CD4-positive, alpha-beta T cell (primary cell): Measurements from ENCODE around the gene ERLEC1. TPM values are rescaled to one million over a fixed set of nuclear protein-coding genes. Genes with fewer than 3 reads are reported as not detected.

Experiments used
- ATAC-seq: fragments of 200-7000 bp; cut with Tn5 transposase; one replicate; pipeline ENCODE4 v1.10.0; 2022; ENCODE audit warnings: mild to moderate bottlenecking; ENCODE audit not compliant: poor library complexity
- CTCF ChIA-PET: fragments of 350-600 bp; sonication (Branson Sonifier 250); formaldehyde crosslinking; loops from one replicate; lab custom pipeline; 2021; ENCODE audit warnings: antibody characterized with exemption, inconsistent platforms; lab: Charles Lee
- POLR2A ChIA-PET: fragments of 350-600 bp; sonication (Branson Sonifier 250); formaldehyde crosslinking; loops from one replicate; lab custom pipeline; 2021; ENCODE audit warnings: antibody characterized with exemption, inconsistent platforms; lab: Charles Lee
- DNase-seq, 14 experiments: peaks; one replicate each; pipeline ENCODE4 v3.0.0-alpha.2; 2013 to 2020; ENCODE audit warnings: mixed read lengths in 2 of 14
- H3K27ac ChIP-seq, 2 donors: one replicate each; pipeline versions ENCODE4 v1.5.1 to v1.7.0; 2013; ENCODE audit warnings: low read length in 2 of 2, low read depth in 1 of 2, mild to moderate bottlenecking in 1 of 2
- H3K27me3 ChIP-seq, 2 experiments: 1 replicate in 1 of 2; 2 replicates in 1 of 2; pipeline versions ENCODE4 v1.6.1 to v1.7.0; 2013; ENCODE audit warnings: low read length in 2 of 2, control low read depth in 1 of 2, mild to moderate bottlenecking in 1 of 2, moderate library complexity in 1 of 2; ENCODE audit not compliant: insufficient read depth in 2 of 2, control insufficient read depth in 1 of 2
- H3K36me3 ChIP-seq: one replicate; pipeline ENCODE4 v1.6.1; 2013; ENCODE audit warnings: low read length, control low read depth; ENCODE audit not compliant: insufficient read depth
- H3K4me1 ChIP-seq: one replicate; pipeline ENCODE4 v1.6.1; 2013; ENCODE audit warnings: low read length, control low read depth; ENCODE audit not compliant: insufficient read depth
- H3K4me3 ChIP-seq: one replicate; pipeline ENCODE4 v1.5.1; 2013; ENCODE audit warnings: mild to moderate bottlenecking, low read length, moderate library complexity
- H3K9me3 ChIP-seq, 2 experiments: 1 replicate in 1 of 2; 2 replicates in 1 of 2; pipeline versions ENCODE4 v1.6.1 to v1.7.0; 2013; ENCODE audit warnings: low read length in 2 of 2, mild to moderate bottlenecking in 2 of 2, control low read depth in 1 of 2, moderate library complexity in 1 of 2; ENCODE audit not compliant: control insufficient read depth in 1 of 2, insufficient read depth in 1 of 2
- H3K27ac Mint-ChIP-seq: one replicate; pipeline ENCODE4 v1.8.0; 2020; ENCODE audit warnings: mixed read lengths
- H3K27me3 Mint-ChIP-seq: one replicate; pipeline ENCODE4 v1.8.0; 2021; ENCODE audit warnings: mixed read lengths
- H3K36me3 Mint-ChIP-seq: one replicate; pipeline ENCODE4 v1.8.0; 2021; ENCODE audit warnings: low read depth, mixed read lengths
- H3K4me1 Mint-ChIP-seq: one replicate; pipeline ENCODE4 v1.8.0; 2021; ENCODE audit warnings: low read depth, mixed read lengths
- H3K4me3 Mint-ChIP-seq: one replicate; pipeline ENCODE4 v1.8.0; 2020; ENCODE audit warnings: mild to moderate bottlenecking, mixed read lengths
- H3K9me3 Mint-ChIP-seq: one replicate; pipeline ENCODE4 v1.8.0; 2020; ENCODE audit warnings: mixed read lengths
- CTCF ChIP-seq: fragments of 200-600 bp; IDR thresholded peaks from one replicate; pipeline ENCODE4 v1.8.0; 2022; ENCODE audit warnings: antibody characterized with exemption, mild to moderate bottlenecking
- intact Hi-C, 2 experiments: fragments of 100-400 bp; cut with DNase I in 1 of 2; cut with micrococcal nuclease in 1 of 2; formaldehyde crosslinking; loops; one replicate each; pipeline versions ENCODE4 v1.15.1 to v1.9.0; 2023 to 2025; cut with DNase I, micrococcal nuclease
- polyA plus RNA-seq, 2 donors: library from polyadenylated mRNA; unstranded; fragments of 120-200 nt; gene quantifications; one replicate each; pipeline ENCODE4 v1.2.1, GENCODE V29; 2013
- total RNA-seq, 174 experiments: library from RNA in 2 of 174; stranded (reverse) in 2 of 174; gene quantifications; one replicate each; pipeline ENCODE4 v1.2.3 and lab custom pipeline; 2021 to 2026

Gene ERLEC1
- 10 to 100 TPM; 14.5 to 14.7 TPM for total RNA-seq
- polyA plus RNA-seq (2013, experiment 1 of 2), result 29.1 TPM
- 30.5 TPM for polyA plus RNA-seq (2013, experiment 2 of 2)
- total RNA-seq (lab: John Stamatoyannopoulos, UW), result 23.1 to 92.3 (median 56.0) reads per million in 172 experiments

- no peak for TF ChIP-seq CTCF
- intact Hi-C loops, result loop anchor here (1.0 to 10.0 kb wide), 6 partner anchors 20 to 1908 kb away; partner anchors contain the start of genes CHAC2 (in 1 of the 2), CLHC1 (in 1 of the 2), EML6 (in 1 of the 2) and PNPT1 (in 1 of the 2)
- H3K9me3 ChIP-seq, result no peaks in the 10 kb centered on the region
- ChIA-PET POLR2A (interaction anchor here (0.7 to 6.2 kb wide), 6 partner anchors 19 to 1831 kb away, joined by 3 to 82 read pairs (median 3); partner anchors contain the start of genes ACYP2, CHAC2 and RTN4), CTCF (interaction anchor here (0.9 to 2.9 kb wide), 2 partner anchors 10 to 19 kb away, joined by 3 to 18 read pairs; partner anchors contain the start of gene CHAC2)
- DNase-seq (peak; percentile 73 to 93 (median 84)), ATAC-seq (peak; percentile 87)
- peaks cover 3% of the 10 kb centered on the region for H3K36me3 ChIP-seq
- no peaks in the 10 kb centered on the region for H3K27me3 Mint-ChIP-seq
- H3K4me3 Mint-ChIP-seq, result peak within 1 kb of the TSS; percentile 97
- H3K36me3 Mint-ChIP-seq, result peaks cover 31% of the 10 kb centered on the region
- H3K4me1 Mint-ChIP-seq, result peaks cover 59% of the 10 kb centered on the region
- H3K27ac Mint-ChIP-seq, result peak within 1 kb of the TSS; percentile 86
- peaks cover 32% of the 10 kb centered on the region for H3K4me1 ChIP-seq
- peak within 1 kb of the TSS; percentile 79 to 87 for H3K27ac ChIP-seq
- peak within 1 kb of the TSS; percentile 83 for H3K4me3 ChIP-seq
- H3K27me3 ChIP-seq, result no peaks in the 10 kb centered on the region
- no peaks in the 10 kb centered on the region for H3K9me3 Mint-ChIP-seq
Measured at GRCh38 chr2:53786705-53787613, at the start of gene ERLEC1, which contains the start of gene ASB3. Gene ERLEC1, plus strand, starts transcription at chr2:53787044. Its CDS starts 167 bp downstream, at chr2:53787211. Gene ASB3, minus strand, starts transcription at chr2:53786953. Its CDS starts 21,381 bp downstream, at chr2:53765572.

- Mint-ChIP-seq H3K9me3 (no peaks in the 10 kb centered on the region), H3K4me3 (no peak overlapping the region), H3K4me1 (peaks cover 6% of the 10 kb centered on the region), H3K27ac (no peak overlapping the region), H3K36me3 (peaks cover 60% of the 10 kb centered on the region), H3K27me3 (no peaks in the 10 kb centered on the region)
- intact Hi-C loops, result no loop called here
- Histone ChIP-seq H3K27ac (no peak overlapping the region), H3K9me3 (no peaks in the 10 kb centered on the region), H3K4me3 (no peak overlapping the region), H3K27me3 (no peaks in the 10 kb centered on the region), H3K36me3 (peaks cover 12% of the 10 kb centered on the region), H3K4me1 (no peaks in the 10 kb centered on the region)
- DNase-seq (no peak), ATAC-seq (no peak)
- TF ChIP-seq CTCF, result no peak
- ChIA-PET CTCF (no interaction called here), POLR2A (interaction anchor here (1.0 to 1.4 kb wide), 2 partner anchors 19 to 30 kb away, joined by 4 to 5 read pairs; partner anchors contain the start of gene CHAC2)
Measured at GRCh38 chr2:53737091-53737490, 49.8 kb upstream of the ERLEC1 start.

GRCh38 chr2:53739032-53739431 is 47.8 kb upstream of the ERLEC1 start:
- no peaks in the 10 kb centered on the region for H3K4me1 ChIP-seq
- no peak for TF ChIP-seq CTCF
- ATAC-seq (no peak), DNase-seq (no peak)
- Mint-ChIP-seq H3K36me3 (peaks cover 60% of the 10 kb centered on the region), H3K27me3 (no peaks in the 10 kb centered on the region), H3K4me1 (peaks cover 13% of the 10 kb centered on the region), H3K27ac (no peak overlapping the region), H3K4me3 (no peak overlapping the region), H3K9me3 (no peaks in the 10 kb centered on the region)
- ChIA-PET CTCF (no interaction called here), POLR2A (no interaction called here)
- no peaks in the 10 kb centered on the region for H3K9me3 ChIP-seq
- intact Hi-C loops, result no loop called here
- H3K4me3 ChIP-seq, result no peak overlapping the region
- no peaks in the 10 kb centered on the region for H3K27me3 ChIP-seq
- H3K36me3 ChIP-seq, result peaks cover 12% of the 10 kb centered on the region
- no peak overlapping the region for H3K27ac ChIP-seq
